H1 (cell line): ENCODE results near the gene RIT2. TPM values are rescaled to one million over a fixed set of nuclear protein-coding genes. Genes with fewer than 3 reads are reported as not detected.

ENCODE experiments used
- SIX5 ChIP-seq: IDR thresholded peaks from 2 replicates; pipeline ENCODE4 v1.6.1; 2011; ENCODE audit warnings: mild to moderate bottlenecking, low read depth, low read length
- polyA plus RNA-seq, 7 experiments: library from polyadenylated mRNA; depleted of rRNA in 3 of 7; stranded (reverse) in 5 of 7; unstranded in 2 of 7; fragments of >200 nt in 5 of 7; fragments of 200-250 nt in 2 of 7; gene quantifications; 1 replicate in 5 of 7; 2 replicates in 1 of 7; 4 replicates in 1 of 7; pipeline versions ENCODE4 v1.2.1 to v1.2.3, GENCODE V29; 2011 to 2013; ENCODE audit warnings: missing spikeins in 2 of 7, mixed read lengths in 2 of 7
- total RNA-seq: library from RNA; stranded (reverse); fragmentation: NEBNext Ultra II Directional; extraction: Animal tissue kit (Norgen Biotek cat#: 25700); gene quantifications from 2 replicates; pipeline ENCODE4 v1.2.1, GENCODE V29; 2021

Gene RIT2
- total and polyA plus RNA-seq, 2 of the 8 experiments (the other 6 are each of a cell fraction or from before 2014, with no cell fraction given) = 0.67 to 3.2 TPM

DNA sequence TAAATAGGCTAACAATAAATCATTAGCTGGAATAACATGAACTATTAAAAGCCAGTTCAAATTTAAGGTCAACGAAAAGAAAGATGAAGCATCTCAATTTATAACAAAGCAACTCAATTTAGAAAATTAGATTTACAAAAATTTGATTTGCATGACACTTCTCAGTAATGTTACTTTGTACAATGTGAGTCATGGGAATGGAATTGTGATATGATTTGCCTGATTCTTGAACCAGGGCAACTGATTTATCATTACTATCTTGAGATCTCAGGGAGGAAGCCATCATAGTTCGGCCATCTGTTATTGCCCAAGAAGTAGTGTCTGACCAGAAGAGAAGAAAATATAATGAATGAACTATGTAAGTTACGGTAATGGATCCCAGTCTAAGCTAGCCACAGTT lies 193.1 kb downstream of the RIT2 start (continued):
- no peak for TF ChIP-seq SIX5
- TF ChIP-seq, all 59 proteins: peak for 0
